Karpas-422 (cell line): ENCODE data around the gene SRBD1. TPM values are rescaled to one million over a fixed set of nuclear protein-coding genes. Genes with fewer than 3 reads are reported as not detected.

Experiments
- DNase-seq: peaks from one replicate; pipeline ENCODE4 v3.0.0-alpha.2; 2015
- H2AFZ ChIP-seq: fragments of 200-600 bp; sonication (generic); 2 replicates; pipeline ENCODE4 v1.6.1; 2014; ENCODE audit warnings: antibody characterized with exemption, low read length, mixed read lengths
- H3K27ac ChIP-seq: fragments of 200-600 bp; sonication (generic); 2 replicates; pipeline ENCODE4 v1.5.1; 2014; ENCODE audit warnings: mild to moderate bottlenecking, low read length, moderate library complexity
- H3K27me3 ChIP-seq: fragments of 200-600 bp; sonication (generic); 2 replicates; pipeline ENCODE4 v1.6.1; 2014; ENCODE audit warnings: low read length, mixed read lengths
- H3K36me3 ChIP-seq: fragments of 200-600 bp; sonication (generic); 2 replicates; pipeline ENCODE4 v1.6.1; 2014; ENCODE audit warnings: low read length, mixed read lengths; ENCODE audit not compliant: insufficient read depth
- H3K4me1 ChIP-seq: fragments of 200-600 bp; sonication (generic); 2 replicates; pipeline ENCODE4 v1.6.1; 2014; ENCODE audit warnings: mild to moderate bottlenecking, low read length, mixed read lengths
- H3K4me2 ChIP-seq: fragments of 200-600 bp; sonication (generic); 2 replicates; pipeline ENCODE4 v1.6.1; 2014; ENCODE audit warnings: low read length, low read depth, mild to moderate bottlenecking; ENCODE audit not compliant: poor library complexity, severe bottlenecking
- H3K4me3 ChIP-seq: fragments of 200-600 bp; sonication (generic); 2 replicates; pipeline ENCODE4 v1.5.1; 2014; ENCODE audit warnings: mild to moderate bottlenecking, antibody characterized with exemption, low read length, mixed read lengths
- H3K79me2 ChIP-seq: fragments of 200-600 bp; sonication (generic); 2 replicates; pipeline ENCODE4 v1.6.1; 2014; ENCODE audit warnings: mild to moderate bottlenecking, low read length, mixed read lengths
- H3K9ac ChIP-seq: fragments of 200-600 bp; sonication (generic); 2 replicates; pipeline ENCODE4 v1.6.0; 2014; ENCODE audit warnings: low read length
- H3K9me2 ChIP-seq: fragments of 200-600 bp; sonication (generic), shearing (Covaris generic); replicated peaks from 2 replicates; pipeline ENCODE4 v1.6.0; 2014; ENCODE audit warnings: mild to moderate bottlenecking, low read length, moderate library complexity; ENCODE audit not compliant: insufficient read depth
- H3K9me3 ChIP-seq: fragments of 300-700, 200-600 bp; sonication (generic); 2 replicates; pipeline ENCODE4 v1.6.1; 2014; ENCODE audit warnings: low read length, mixed read lengths
- H4K20me1 ChIP-seq: fragments of 200-600 bp; sonication (generic); 2 replicates; pipeline ENCODE4 v1.6.1; 2014; ENCODE audit warnings: mild to moderate bottlenecking, antibody characterized with exemption, low read length, low read depth; ENCODE audit not compliant: insufficient read depth
- total RNA-seq: library from RNA; depleted of rRNA; stranded (reverse); fragments of >200 nt; shearing (Covaris generic); gene quantifications from 2 replicates; pipeline ENCODE4 v1.2.3, GENCODE V29; 2014; ENCODE audit warnings: low replicate concordance

SRBD1 gene
- total RNA-seq, 1 experiment from 2014 or later = 29.7 TPM

GRCh38 chr2:45483997-45484396, 127.1 kb downstream of the SRBD1 start:
- Histone ChIP-seq H3K9me3 (no peaks in the 10 kb centered on the region), H3K9ac (no peak overlapping the region), H3K9me2 (no peaks in the 10 kb centered on the region), H3K4me2 (no peak overlapping the region), H3K36me3 (no peaks in the 10 kb centered on the region), H3K27me3 (no peaks in the 10 kb centered on the region), H2AFZ (no peak overlapping the region), H3K4me3 (no peak overlapping the region), H3K79me2 (no peaks in the 10 kb centered on the region), H3K27ac (no peak overlapping the region), H4K20me1 (no peaks in the 10 kb centered on the region), H3K4me1 (no peaks in the 10 kb centered on the region)
- no peak for DNase-seq

DNA sequence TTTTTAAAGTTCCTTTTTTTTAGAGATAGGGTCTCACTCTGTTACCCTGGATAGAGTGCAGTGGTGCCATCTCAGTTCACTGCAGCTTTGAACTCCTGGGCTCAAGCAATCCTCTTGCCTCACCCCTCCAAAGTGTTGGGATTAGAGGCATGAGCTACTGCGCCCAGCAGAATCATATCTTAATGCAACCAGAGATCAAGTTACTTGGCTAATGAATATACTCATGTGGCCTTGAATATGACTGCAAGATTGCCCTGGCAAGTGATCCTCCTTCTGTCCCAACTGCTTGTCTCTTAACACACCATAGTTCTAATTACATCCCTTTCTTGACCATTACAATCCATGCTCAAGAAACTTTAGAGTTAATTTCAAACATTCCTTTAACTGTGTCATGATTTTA, 133.5 kb downstream of the SRBD1 start:
- DNase-seq = no peak
- Histone ChIP-seq H3K9ac (no peak overlapping the region), H3K4me3 (no peak overlapping the region), H3K36me3 (no peaks in the 10 kb centered on the region; the same call in 1 of the 2 replicates), H3K4me1 (no peaks in the 10 kb centered on the region), H3K79me2 (no peaks in the 10 kb centered on the region), H3K4me2 (no peak overlapping the region), H3K9me3 (no peaks in the 10 kb centered on the region), H4K20me1 (no peaks in the 10 kb centered on the region), H3K9me2 (no peaks in the 10 kb centered on the region), H3K27me3 (no peaks in the 10 kb centered on the region), H2AFZ (no peak overlapping the region), H3K27ac (no peak overlapping the region)

GRCh38 chr2:45470531-45470930, 140.5 kb downstream of the SRBD1 start:
- peaks cover 16% of the 10 kb centered on the region for H3K4me1 ChIP-seq
- no peaks in the 10 kb centered on the region for H3K27me3 ChIP-seq
- no peaks in the 10 kb centered on the region for H3K79me2 ChIP-seq
- DNase-seq = no peak
- H3K36me3 ChIP-seq = no peaks in the 10 kb centered on the region
- no peak overlapping the region for H2AFZ ChIP-seq
- no peaks in the 10 kb centered on the region for H3K9me2 ChIP-seq
- H4K20me1 ChIP-seq = peaks cover 3% of the 10 kb centered on the region; the same call in 1 of the 2 replicates
- H3K9me3 ChIP-seq = no peaks in the 10 kb centered on the region
- H3K4me3 ChIP-seq = no peak overlapping the region
- H3K9ac ChIP-seq = no peak overlapping the region
- H3K4me2 ChIP-seq = no peak overlapping the region
- no peak overlapping the region for H3K27ac ChIP-seq

DNA sequence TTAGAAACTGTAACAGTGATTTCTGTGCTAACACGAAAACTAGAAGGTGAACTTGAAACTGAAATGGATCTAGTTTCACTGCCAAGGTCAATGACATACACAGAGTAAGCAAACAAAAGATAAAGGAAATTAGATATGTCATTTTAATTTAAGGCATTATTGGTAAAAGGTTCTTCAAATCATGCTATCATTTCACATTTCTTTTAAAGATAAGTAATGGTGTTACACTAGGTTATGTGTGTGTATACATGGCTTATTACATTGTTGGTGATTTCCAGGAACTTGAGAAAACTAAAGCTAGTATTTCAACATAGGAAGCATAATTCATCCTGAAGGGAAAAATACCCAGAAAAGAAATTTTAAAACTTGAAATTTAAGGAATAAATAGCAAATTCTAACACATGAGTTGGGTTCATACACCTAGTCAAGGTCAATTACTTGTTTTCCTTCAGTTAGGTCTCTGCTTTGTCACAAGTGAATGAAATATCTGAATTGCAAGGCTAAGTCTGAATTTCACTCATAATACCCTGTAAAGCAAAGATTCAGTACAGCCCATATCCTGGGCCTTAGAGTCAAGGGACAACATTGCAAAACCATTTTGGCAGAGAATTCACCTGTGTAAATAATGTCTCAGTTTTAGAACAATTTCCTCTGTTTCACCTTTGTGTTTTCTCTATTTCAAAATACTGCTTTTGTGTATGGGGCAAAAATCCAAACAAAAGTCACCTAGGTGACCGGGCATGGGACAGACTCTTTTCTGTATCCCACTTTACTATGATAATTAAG, 141.6 kb downstream of the SRBD1 start:
- H3K4me2 ChIP-seq = no peak overlapping the region
- H3K27me3 ChIP-seq = no peaks in the 10 kb centered on the region
- H3K4me3 ChIP-seq = no peak overlapping the region
- DNase-seq = no peak
- peaks cover 16% of the 10 kb centered on the region for H3K4me1 ChIP-seq
- peaks cover 3% of the 10 kb centered on the region; the same call in 1 of the 2 replicates for H4K20me1 ChIP-seq
- no peaks in the 10 kb centered on the region for H3K79me2 ChIP-seq
- H3K36me3 ChIP-seq = no peaks in the 10 kb centered on the region
- no peak overlapping the region for H2AFZ ChIP-seq
- H3K9me3 ChIP-seq = no peaks in the 10 kb centered on the region
- H3K27ac ChIP-seq = no peak overlapping the region
- no peaks in the 10 kb centered on the region for H3K9me2 ChIP-seq
- no peak overlapping the region for H3K9ac ChIP-seq

DNA sequence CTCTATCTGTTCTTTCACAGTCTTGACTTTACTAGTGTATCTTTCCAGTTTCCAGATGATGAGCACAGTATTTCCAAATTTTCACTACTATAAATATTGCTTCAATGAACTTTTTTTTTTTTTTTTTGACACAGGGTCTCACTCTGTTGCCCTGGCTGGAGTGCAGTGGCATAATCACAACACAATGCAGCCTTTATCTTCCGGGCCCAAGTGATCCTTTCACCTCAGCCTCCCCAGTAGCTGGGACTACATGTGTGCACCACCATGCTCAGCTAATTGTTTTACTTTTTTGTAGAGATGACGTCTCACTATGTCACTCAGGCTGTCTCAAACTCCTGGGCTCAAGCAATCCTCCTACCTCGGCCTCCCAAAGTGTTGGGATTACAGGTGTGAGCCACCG, 142.8 kb downstream of the SRBD1 start:
- no peak overlapping the region for H2AFZ ChIP-seq
- H3K79me2 ChIP-seq = no peaks in the 10 kb centered on the region

DNA sequence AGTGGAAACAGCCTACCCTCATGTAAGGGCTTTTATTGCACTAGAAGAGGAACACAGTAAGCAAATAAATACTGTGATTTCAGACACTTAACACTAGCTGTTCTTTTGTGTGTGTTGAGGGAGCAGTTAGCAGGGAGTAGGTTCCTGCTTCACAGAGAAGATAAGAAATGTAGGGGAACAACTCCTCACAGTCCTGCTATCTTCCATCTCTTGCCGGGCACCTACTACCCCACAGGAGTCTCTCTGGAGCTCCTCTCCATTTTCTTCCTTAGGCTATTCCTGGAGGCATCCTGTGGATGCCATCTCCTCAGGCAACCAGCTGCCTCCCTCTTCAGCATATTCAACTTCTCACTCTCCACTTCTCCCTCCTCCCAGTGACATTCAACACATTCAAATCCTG, 145.0 kb downstream of the SRBD1 start:
- Histone ChIP-seq H3K27ac (no peak overlapping the region), H2AFZ (no peak overlapping the region), H3K27me3 (no peaks in the 10 kb centered on the region), H3K79me2 (no peaks in the 10 kb centered on the region), H3K4me1 (peaks cover 16% of the 10 kb centered on the region), H3K9ac (no peak overlapping the region), H3K36me3 (no peaks in the 10 kb centered on the region), H4K20me1 (peaks cover 3% of the 10 kb centered on the region; the same call in 1 of the 2 replicates), H3K9me2 (no peaks in the 10 kb centered on the region), H3K4me3 (no peak overlapping the region), H3K9me3 (no peaks in the 10 kb centered on the region), H3K4me2 (no peak overlapping the region)
- DNase-seq = no peak

More for the DNA sequence above, 142.8 kb downstream of the SRBD1 start:
- no peak for DNase-seq
- Histone ChIP-seq H3K4me1 (peaks cover 16% of the 10 kb centered on the region), H3K27ac (no peak overlapping the region), H3K9ac (no peak overlapping the region), H4K20me1 (peaks cover 3% of the 10 kb centered on the region; the same call in 1 of the 2 replicates), H3K9me2 (no peaks in the 10 kb centered on the region), H3K4me2 (no peak overlapping the region), H3K4me3 (no peak overlapping the region), H3K36me3 (no peaks in the 10 kb centered on the region), H3K27me3 (no peaks in the 10 kb centered on the region), H3K9me3 (no peaks in the 10 kb centered on the region)

GRCh38 chr2:45460825-45461224, 150.2 kb downstream of the SRBD1 start:
- peaks cover under 1% of the 10 kb centered on the region; the same call in 1 of the 2 replicates for H3K4me1 ChIP-seq
- no peaks in the 10 kb centered on the region for H3K27me3 ChIP-seq

DNA sequence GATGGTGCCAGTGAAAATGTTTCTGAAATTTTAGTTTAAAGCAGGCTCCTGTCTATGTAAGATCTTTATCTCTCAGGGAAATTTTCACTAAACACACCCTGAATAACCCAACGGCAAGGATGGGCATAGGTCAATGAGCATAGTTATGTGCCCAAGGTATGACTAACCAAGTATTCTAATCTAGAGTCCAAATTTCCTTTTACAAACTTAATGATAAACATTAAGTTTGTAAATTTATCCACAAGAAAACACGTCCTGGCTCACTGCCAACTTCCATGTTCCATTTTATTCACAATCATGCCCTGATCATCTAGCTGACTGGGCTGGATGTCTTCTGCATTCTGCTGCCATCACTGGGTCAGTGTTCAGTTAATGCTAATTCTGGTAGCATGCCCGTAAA, 151.2 kb downstream of the SRBD1 start:
- Histone ChIP-seq H4K20me1 (no peaks in the 10 kb centered on the region), H3K27ac (no peak overlapping the region), H3K9me2 (no peaks in the 10 kb centered on the region), H3K9me3 (no peaks in the 10 kb centered on the region), H3K4me1 (no peaks in the 10 kb centered on the region), H3K79me2 (no peaks in the 10 kb centered on the region), H3K4me3 (no peak overlapping the region), H3K4me2 (no peak overlapping the region), H3K27me3 (no peaks in the 10 kb centered on the region), H3K9ac (no peak overlapping the region), H3K36me3 (no peaks in the 10 kb centered on the region), H2AFZ (no peak overlapping the region)
- DNase-seq = no peak

More at GRCh38 chr2:45460825-45461224, 150.2 kb downstream of the SRBD1 start:
- Histone ChIP-seq H3K36me3 (no peaks in the 10 kb centered on the region), H4K20me1 (no peaks in the 10 kb centered on the region), H3K4me2 (no peak overlapping the region), H3K4me3 (no peak overlapping the region), H3K9me3 (no peaks in the 10 kb centered on the region), H2AFZ (no peak overlapping the region), H3K9me2 (no peaks in the 10 kb centered on the region), H3K9ac (no peak overlapping the region), H3K79me2 (no peaks in the 10 kb centered on the region), H3K27ac (no peak overlapping the region)
- DNase-seq = no peak
